SK-N-MC (cell line): ENCODE data around the gene SEPTIN7.

Experiments
- EZH2 ChIP-seq: fragments of 200-600 bp; sonication (generic); IDR thresholded peaks from one replicate; pipeline ENCODE4 v1.6.1; 2017; ENCODE audit warnings: antibody characterized with exemption
- FOXP2 ChIP-seq: optimal IDR thresholded peaks from 2 replicates; pipeline ENCODE3; 2011; ENCODE audit warnings: mild to moderate bottlenecking, moderate library complexity; ENCODE audit not compliant: insufficient read depth; ENCODE audit errors: extremely low read length, control extremely low read depth
- POLR2AphosphoS5 ChIP-seq: IDR thresholded peaks from 2 replicates; pipeline ENCODE4 v1.6.1; 2012; ENCODE audit warnings: mild to moderate bottlenecking, low read depth, low read length, borderline replicate concordance

DNA sequence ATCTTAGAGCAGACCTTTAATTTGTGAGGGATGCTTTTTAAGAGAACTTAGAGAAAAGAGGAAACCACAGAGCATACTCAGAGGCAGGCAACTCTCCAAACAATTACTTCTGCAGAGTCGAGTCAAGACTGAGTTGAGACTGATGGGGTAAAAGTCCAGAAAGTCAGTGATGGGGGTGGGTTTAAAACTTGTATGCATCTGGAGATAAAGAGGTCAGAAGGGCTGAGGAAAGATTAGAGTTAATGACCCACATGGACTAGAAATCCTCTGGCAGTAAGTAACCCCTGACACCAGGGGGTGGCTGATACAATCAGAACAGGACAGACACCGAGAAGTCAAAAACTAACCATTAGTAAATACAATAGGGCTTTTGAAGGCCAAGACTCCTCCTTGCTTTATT is 42.4 kb upstream of the SEPTIN7 start:
- no peak for TF ChIP-seq POLR2AphosphoS5
- TF ChIP-seq EZH2, result no peak
- TF ChIP-seq FOXP2, result no peak
